NCI-H1694 treated with DMSO at 0.1 percent for 48 hours (cell line): ENCODE measurements around the gene ZMIZ1.

Experiments used
- DNase-seq: peaks from one replicate; lab custom pipeline; 2025; lab: John Stamatoyannopoulos, UW

ZMIZ1 gene, protein sequence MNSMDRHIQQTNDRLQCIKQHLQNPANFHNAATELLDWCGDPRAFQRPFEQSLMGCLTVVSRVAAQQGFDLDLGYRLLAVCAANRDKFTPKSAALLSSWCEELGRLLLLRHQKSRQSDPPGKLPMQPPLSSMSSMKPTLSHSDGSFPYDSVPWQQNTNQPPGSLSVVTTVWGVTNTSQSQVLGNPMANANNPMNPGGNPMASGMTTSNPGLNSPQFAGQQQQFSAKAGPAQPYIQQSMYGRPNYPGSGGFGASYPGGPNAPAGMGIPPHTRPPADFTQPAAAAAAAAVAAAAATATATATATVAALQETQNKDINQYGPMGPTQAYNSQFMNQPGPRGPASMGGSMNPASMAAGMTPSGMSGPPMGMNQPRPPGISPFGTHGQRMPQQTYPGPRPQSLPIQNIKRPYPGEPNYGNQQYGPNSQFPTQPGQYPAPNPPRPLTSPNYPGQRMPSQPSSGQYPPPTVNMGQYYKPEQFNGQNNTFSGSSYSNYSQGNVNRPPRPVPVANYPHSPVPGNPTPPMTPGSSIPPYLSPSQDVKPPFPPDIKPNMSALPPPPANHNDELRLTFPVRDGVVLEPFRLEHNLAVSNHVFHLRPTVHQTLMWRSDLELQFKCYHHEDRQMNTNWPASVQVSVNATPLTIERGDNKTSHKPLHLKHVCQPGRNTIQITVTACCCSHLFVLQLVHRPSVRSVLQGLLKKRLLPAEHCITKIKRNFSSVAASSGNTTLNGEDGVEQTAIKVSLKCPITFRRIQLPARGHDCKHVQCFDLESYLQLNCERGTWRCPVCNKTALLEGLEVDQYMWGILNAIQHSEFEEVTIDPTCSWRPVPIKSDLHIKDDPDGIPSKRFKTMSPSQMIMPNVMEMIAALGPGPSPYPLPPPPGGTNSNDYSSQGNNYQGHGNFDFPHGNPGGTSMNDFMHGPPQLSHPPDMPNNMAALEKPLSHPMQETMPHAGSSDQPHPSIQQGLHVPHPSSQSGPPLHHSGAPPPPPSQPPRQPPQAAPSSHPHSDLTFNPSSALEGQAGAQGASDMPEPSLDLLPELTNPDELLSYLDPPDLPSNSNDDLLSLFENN

DNA sequence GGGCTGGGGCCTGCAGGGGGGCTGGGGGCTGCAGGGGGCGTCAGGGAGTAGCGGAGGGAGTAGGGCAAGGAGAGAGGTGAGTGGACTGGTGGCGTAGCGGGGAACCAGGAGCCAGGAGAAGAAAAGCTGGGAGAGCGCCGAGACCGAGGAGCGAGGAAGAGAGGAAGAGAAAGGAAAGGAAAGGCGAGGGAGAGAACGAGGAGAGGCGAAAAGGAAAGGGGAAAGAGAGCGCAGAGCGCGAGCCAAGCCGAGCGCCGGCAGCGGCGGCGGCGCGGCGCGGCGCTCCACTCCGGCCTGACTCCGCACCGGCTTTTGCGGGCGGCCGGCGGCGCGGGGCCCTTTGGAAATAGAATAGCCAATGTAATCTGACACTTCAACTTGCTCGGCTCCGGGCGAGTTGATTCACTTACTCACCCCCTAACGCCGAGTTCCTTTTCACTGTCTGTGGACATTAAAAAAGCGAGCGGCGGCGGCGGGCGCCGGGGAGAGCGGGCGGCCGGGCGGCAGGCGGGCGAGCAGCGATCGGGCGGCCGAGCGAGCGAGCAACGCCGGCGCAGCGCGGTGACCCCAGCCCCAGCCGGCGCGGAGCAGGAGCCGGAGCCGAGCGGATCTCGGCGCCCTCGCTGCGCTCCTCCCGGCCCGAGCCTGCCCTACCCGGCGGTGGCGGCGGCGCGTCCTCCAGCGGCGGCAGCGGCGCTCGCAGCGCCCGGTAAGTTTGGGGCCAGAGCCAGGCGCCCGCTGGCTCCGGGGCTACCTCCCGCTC, at the start of gene ZMIZ1:
ZMIZ1 (plus strand) TSS at position 405 of the 763 bp plus-strand sequence. CDS start 132,667 bp downstream, outside the sequence.
- peak; percentile 69 for DNase-seq

DNA sequence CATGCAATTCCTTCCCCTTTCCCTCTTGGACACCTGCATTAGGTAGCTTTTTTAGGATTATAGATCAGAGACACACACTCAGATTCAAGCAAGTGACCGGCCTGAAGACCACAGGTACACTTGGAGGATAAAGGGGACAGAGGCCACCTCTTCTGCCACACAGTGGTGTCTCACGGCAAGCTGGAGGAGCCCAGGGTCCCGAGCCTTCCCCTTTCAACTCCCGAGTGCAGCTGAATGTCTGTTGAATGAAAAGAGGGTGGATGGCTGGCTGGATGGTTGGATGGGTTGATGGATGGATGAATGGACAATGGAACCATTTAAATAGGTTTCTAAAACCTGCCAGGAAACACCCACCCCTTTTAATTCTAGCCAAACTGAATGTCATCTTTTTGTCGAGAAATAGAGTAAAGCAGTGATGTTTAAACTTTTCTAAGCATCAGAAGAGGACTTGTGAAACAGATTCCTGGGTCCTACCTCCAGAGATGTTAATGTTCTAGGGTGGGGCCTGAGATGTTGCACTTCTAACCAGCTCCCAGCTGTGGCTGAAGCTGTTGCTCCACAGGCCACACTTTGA, 49.2 kb upstream of the ZMIZ1 start:
- no peak for DNase-seq

DNA sequence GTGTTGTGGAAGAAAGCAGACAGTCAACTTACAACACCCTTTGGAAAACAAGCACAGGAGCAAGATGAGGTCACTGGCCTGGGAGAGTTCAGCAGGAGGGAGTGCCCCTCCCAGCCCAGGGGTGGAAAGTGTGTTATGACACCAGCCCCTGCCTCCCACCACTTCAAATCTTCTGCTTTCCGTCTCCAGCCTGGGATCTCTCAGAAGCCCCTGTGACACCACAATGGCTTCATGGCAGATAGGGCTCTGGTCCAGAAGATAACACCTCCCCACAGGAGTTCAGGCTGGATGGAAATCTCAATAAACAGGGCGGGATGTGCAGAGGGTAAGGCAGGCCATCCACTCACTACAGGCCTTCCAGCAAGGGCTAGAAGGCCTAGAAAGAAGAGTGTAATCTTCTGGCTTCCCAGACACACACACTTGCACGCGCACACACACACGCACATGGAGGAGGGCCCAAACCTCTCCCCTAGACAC, 48.7 kb upstream of the ZMIZ1 start:
- no peak for DNase-seq

DNA sequence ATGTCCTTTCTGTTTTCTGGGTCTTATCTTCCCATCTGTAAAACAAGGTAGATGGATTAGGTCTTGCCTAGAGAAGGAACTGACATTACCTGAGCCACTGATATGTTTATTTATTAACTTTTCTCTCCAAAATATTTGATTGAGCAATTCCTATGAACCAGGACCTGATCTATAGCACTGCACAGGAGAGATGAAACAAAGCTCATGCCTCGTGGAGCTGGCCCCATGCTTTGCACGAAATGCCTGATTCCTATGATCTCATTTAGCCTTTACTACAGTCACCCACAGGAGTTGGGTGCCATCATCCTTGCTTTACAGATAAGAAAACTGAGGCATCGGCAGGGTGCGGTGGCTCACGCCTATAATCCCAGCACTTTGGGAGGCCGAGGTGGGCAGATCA, 48.2 kb upstream of the ZMIZ1 start:
- no peak for DNase-seq

DNA sequence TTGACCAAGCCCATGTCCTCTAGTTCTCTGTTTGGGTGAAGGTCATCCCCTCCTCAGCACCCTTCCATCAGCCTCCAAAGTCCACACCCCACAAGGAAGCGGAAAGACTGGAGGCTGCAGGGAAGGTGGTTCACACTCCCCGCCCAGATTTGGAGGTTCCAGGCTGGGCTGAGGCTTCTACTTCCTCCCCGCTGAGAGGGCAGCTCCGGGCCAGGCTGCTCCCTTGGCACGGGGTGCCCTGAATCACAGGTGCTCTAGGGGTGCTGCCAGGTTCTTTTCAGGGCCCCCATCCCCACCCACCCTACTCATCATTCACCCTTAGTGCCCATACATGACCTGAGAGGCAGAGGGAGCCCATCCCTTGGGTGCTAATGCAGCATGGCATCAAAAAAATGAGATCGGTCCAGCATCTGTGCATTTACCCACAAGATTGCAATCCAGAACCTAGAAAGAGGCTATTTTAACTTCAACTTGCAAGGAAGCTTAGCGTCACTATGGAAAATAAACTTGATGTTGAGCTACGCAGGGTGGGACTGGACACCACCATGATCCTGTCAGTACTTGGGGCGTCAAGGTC, 47.3 kb upstream of the ZMIZ1 start:
- DNase-seq = no peak

DNA sequence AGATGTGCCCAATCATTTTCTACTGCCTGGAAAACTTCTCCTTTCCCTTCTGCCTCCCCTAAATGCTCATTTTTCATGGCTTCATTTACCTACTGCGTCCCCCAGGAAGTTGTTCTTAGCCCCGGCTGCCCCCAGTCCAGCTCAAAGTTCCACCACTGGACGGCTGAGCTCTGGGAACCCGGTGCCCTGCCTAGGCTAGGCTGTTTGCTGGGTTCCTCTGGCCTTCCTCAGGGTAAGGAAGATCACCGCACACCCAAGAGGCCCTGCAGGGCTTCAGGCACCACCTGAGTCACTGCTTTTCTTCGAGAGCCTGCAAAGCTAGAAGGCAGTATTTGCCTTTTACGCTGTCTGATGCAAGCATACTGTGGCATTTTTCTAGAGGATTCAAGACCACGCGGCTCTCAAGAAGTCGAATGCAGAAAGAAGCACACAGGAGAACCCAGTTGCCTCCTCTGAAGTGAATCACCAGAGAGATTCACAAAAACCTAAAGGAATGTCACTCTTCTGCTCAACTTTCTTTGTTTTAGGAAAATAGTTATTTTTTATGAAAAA, 46.7 kb upstream of the ZMIZ1 start:
- DNase-seq = no peak

DNA sequence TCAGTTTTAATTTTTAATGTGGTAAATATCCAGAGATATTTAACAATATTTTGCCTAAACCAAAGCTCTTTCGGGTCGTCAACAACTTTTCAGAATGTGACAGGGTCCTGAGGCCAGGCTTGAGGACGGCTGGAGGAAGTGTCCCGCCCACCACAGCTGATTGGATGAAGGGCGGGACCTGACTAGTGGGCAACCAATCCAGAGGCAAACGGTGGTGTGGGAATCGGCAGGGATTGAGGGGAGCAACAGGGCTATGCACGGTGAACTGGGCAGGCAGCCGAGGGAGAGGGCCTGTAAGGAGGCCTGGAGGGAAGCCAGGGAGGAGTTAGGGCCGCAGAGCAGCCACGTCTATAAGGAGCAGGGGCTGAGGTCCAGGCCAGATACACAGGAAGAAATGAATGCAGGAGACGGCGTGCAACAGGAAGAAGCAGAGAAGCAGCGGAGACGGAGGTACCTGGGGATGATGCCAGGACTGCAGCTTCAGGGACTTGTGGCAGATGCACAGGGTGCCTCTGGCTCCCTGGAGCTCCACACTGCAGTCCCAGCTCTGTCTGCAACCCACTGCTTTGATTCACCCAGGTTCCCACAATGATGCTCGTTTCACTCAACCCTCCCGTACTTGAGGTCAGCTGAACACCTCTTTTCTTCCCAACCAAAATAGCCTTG, 46.1 kb upstream of the ZMIZ1 start:
- peak; percentile 56 for DNase-seq

DNA sequence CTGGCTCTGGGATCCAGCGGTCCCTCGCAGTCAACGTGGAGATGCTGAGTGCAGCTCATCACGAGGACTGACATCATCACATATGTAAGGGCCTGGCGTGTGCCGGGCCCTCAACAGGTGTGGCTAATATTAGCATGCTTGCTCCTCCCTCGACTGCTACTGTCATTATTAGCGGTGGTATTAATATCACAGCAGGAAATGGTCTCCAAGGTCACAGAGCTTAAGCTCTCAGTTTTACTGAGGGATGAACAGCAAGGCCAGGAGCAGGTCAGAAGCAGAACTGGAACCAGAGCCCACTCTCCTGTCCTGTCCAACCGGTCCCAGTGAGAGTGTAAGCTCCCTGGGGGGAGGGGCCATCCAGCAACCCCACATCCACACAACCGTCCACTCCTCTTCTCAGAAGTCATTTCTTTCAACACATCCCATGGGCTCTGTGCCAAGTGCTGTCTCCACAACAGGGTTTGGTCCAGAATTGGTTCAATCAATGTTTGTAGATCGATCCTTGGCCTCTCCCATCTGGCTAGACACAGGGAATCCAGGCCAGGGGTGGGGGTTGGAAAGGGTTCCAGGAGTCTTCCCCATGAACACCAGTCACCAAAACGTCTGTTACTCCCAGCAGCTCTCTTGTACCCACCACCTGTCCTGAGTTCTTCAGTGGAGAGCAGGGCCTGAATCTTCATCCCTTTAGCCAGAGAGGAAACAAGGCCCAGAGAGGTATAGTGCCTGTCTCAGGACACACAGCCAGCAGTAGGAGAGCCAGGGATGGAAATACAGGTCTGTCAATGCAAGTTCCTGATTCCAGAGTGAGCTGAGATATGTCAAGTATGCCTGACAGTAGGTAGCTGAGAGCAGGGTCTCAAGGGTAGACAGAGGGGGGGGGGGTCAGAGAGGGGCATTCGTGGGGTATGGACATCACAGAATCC, 45.3 kb upstream of the ZMIZ1 start:
- DNase-seq = no peak

DNA sequence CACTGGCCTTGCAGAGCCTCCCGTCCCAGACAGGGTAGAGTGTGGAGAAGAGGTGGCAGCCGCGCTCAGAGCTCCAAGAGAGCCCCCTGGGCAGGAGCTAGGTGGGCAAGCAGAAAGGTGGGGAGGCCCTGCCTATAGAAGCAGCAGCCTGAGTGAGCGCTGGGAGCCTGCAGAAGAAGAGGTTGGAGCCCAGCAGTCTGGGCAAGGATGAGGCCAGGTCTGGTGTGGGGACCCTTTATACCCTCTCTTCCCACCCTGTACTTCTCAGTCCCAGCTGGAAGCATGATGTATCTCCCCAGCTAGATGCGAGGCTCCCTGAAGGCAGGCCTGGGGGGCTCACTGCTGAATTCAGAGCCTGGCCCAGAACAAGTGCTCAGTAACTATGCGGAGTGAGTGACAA, 44.5 kb upstream of the ZMIZ1 start:
- DNase-seq = no peak

DNA sequence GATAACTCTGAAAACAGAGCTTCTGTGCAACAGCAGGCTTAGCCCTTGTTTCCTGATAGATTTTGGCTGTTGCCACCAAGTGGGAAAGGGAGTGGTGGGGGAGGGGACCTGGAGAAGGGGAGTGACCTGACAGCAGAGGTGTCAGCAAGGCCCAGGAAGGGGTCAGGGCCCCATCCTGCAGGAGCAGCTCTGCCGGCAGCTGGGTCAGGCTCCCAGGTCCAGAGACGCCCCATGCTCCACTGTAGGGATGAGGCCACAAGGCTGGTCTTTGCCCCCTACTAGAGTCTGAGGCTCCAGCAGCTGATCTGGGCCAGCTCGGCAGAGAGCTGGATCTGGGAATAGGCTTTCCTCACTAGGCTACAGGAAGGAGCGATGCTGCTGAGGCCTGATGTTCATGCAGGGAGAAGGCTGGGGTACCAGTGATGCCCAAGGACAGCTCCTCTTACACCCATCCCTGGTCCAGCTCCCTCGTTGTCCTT, 44.0 kb upstream of the ZMIZ1 start:
- DNase-seq = no peak

DNA sequence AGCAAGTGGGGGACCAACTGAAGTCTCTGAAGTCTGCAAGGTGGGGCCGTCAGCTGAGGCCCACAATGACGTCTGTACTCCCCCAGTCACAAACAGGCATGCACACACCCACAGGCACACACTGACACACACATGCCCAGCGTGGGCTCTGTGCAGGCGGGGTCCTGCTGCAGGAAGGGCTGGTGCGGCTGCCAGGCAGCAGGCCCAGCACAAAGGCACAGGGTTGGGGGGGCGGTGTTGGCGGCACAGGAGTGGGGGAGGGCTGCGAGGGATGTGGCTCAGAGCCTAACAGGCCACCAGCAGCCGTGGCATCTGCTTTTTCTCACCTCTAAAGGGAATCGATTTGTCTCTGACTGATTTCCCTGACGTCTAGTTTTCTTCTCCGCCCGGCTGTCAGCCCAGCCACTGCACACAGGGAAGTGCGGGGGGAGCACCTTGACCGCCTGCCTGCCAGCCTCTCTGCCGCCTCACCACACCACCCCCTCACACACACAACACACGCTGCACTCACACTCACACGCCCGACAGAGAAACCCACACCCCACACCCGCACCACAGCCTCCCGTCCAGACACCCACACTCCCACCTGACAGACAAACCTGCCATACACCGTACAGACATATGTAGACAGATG, 43.5 kb upstream of the ZMIZ1 start:
- peak; percentile 67 for DNase-seq

DNA sequence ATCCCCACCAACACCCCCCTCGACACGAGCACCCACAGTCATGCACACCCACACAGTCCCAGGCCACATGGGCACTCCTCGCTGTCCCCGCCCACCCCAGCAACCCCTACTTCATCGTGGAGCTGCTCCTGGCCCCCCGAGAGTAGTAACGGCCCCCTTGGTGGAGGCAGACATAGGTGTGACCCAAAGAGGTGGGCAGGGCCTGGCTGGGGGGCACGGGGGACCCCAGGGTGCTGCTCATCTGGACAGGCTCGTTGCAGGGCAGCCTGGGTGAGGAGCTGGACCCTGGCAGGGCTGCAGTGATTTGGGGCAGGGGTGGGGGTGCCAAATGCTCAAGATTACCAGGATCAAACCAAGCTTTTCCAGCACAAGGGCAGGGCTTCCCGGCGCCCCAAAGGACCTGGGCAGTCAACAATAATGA, 42.4 kb upstream of the ZMIZ1 start:
- DNase-seq = no peak

DNA sequence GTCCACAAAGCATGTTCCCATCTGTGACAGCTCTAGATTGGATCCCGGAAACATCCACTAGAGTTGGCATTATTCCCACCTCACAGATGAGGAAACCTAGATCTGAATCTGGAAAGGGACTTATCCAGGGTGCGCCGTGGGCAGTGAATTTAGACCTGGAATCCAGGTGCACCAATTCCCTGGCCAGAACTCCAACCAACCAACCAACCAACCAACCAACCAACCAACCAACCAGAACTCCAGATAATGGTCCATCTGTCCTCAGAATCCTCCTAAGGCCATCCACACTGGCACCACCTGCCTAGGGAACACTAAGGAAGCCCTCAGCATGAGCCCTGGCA, 42.0 kb upstream of the ZMIZ1 start:
- DNase-seq = no peak

DNA sequence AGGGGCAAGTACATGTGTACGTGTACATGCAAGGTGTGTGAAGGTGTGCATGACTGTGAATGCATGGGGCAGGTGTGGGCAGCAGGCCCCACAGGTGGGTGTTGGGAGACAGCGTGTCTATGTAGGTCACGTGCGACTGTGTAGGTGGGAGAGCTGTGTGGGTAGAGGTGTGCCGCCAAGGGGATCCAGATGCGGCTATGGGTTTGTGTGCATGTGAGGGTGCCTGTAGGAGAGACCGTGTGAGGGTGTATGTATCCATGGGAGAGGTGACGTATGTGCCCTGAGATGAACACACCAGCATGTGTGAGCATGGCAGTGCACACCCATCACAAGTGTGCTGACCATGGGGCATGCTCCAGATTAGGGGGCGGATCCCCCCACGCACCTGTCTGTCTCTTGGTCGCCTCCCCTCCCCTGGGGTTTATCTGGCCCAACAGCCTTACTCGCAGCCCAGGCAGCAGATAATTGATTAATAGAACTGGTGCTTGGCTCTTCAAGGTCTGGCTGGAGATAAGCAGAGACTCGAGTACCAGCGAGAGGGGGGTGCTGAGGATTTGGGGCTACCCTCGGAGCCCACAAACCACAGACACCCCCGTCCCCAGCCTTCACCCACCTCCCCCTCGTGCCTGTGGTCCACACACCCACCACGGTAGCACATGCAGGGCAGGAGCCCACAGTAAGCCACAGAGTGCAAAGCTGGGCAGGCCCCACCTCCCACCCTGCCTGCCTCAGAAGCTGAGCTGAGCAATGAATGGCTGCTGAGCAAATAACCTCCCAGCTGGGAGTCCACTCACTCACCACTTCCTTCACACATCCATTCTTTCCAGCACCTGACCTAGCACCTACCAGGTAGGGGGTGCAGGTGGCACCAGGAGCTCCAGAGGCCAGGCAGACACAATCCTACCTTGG, 41.4 kb upstream of the ZMIZ1 start:
- DNase-seq = no peak

DNA sequence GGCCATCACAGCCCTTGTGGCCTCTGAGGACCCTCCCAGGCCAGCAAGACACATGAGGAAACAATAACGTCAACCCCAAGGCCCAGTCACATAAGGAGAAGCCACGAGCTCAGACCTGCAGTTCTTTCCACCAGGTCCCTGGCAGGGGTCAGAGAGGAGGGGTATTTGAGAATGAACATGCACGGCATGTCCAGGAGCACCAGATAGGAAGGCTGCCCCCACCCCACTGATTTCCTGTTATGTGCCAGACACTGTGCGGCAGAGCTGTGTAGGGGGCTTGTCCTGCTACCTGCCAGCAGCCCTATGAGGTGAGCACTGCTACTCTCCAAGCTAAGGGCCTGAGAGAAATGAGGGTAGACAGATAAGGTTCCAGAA, 40.7 kb upstream of the ZMIZ1 start:
- DNase-seq = no peak

DNA sequence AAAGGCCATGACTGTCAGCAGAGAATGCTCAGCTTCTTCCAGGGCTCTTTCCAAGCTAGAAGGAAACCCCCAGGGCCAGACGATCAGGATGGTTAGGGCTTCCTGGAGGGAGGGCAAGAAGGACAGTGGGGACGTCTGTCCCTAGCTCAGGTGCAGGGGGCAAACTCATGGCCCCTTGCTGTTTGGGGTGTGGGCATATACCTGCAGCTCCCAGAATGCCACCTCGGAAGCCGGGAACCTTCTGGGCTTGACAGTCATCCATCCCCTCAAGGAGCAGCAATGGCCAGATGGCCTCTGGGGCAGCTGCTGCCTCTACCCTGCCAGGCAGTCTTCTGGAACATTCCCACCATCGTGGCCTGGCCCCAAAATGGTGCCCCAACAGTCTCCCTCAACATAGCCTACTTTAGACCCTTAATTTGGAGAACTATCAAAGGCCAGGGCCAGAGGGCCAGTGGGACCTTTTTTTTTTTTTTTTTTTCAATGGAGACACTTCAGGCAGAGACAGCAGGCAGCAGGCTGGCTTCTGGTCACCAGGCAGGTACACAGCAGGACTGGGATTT, 40.2 kb upstream of the ZMIZ1 start:
- no peak for DNase-seq
